Measurements from ENCODE around the gene A3GALT2.

The A3GALT2 gene

GRCh38 chr1:33301273-33301984 is 19.5 kb downstream of the A3GALT2 start:
- Mint-ChIP-seq H3K36me3 (ENCODE audit: low read depth) (peaks cover 69% of the 10 kb centered on the region), H3K27me3 (ENCODE audit: low read depth) (no peaks in the 10 kb centered on the region), H3K9me3 (no peaks in the 10 kb centered on the region), H3K4me3 (no peak overlapping the region), H3K27ac (peak overlapping the region; percentile 74 to 95 (median 85)), H3K4me1 (peaks cover 41% of the 10 kb centered on the region)
- TF ChIP-seq, protein P1, sequence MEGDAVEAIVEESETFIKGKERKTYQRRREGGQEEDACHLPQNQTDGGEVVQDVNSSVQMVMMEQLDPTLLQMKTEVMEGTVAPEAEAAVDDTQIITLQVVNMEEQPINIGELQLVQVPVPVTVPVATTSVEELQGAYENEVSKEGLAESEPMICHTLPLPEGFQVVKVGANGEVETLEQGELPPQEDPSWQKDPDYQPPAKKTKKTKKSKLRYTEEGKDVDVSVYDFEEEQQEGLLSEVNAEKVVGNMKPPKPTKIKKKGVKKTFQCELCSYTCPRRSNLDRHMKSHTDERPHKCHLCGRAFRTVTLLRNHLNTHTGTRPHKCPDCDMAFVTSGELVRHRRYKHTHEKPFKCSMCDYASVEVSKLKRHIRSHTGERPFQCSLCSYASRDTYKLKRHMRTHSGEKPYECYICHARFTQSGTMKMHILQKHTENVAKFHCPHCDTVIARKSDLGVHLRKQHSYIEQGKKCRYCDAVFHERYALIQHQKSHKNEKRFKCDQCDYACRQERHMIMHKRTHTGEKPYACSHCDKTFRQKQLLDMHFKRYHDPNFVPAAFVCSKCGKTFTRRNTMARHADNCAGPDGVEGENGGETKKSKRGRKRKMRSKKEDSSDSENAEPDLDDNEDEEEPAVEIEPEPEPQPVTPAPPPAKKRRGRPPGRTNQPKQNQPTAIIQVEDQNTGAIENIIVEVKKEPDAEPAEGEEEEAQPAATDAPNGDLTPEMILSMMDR (IDR thresholded peaks at IDR 0.05; ENCODE audit: unreplicated experiment in 3 of 3), result no peak

- Mint-ChIP-seq H3K27me3 (ENCODE audit: low read depth) (no peaks in the 10 kb centered on the region), H3K4me3 (peak overlapping the region in 1 of 3 experiments; percentile 10), H3K27ac (peak overlapping the region; percentile 74 to 95 (median 85)), H3K4me1 (peaks cover 34% of the 10 kb centered on the region), H3K36me3 (ENCODE audit: low read depth) (peaks cover 69% of the 10 kb centered on the region), H3K9me3 (no peaks in the 10 kb centered on the region)
- TF ChIP-seq, protein P1 (IDR thresholded peaks at IDR 0.05; ENCODE audit: unreplicated experiment in 3 of 3), result no peak
Observed at GRCh38 chr1:33300673-33301072, 20.2 kb downstream of the A3GALT2 start.

- TF ChIP-seq, protein P1 (IDR thresholded peaks at IDR 0.05; ENCODE audit: unreplicated experiment in 3 of 3), result no peak
- Mint-ChIP-seq H3K27me3 (ENCODE audit: low read depth) (no peaks in the 10 kb centered on the region), H3K4me3 (no peak overlapping the region), H3K4me1 (peaks cover 32% of the 10 kb centered on the region), H3K9me3 (no peaks in the 10 kb centered on the region), H3K36me3 (ENCODE audit: low read depth) (peaks cover 74% of the 10 kb centered on the region), H3K27ac (peak overlapping the region; percentile 74 to 95 (median 85))
Observed at GRCh38 chr1:33299461-33300155, 21.3 kb downstream of the A3GALT2 start.

- Mint-ChIP-seq H3K27ac (peak overlapping the region in 2 of 3 experiments; percentile 40 to 87), H3K4me1 (peaks cover 32% of the 10 kb centered on the region), H3K27me3 (ENCODE audit: low read depth) (no peaks in the 10 kb centered on the region), H3K36me3 (ENCODE audit: low read depth) (peaks cover 82% of the 10 kb centered on the region), H3K4me3 (no peak overlapping the region), H3K9me3 (no peaks in the 10 kb centered on the region)
- TF ChIP-seq, protein P1 (IDR thresholded peaks at IDR 0.05; ENCODE audit: unreplicated experiment in 3 of 3), result peak; percentile 75 to 86 (median 75)
Observed at GRCh38 chr1:33298623-33299277, 22.1 kb downstream of the A3GALT2 start.

- Mint-ChIP-seq H3K4me1 (peaks cover 29% of the 10 kb centered on the region), H3K27me3 (ENCODE audit: low read depth) (no peaks in the 10 kb centered on the region), H3K27ac (peak overlapping the region in 2 of 3 experiments; percentile 40 to 69), H3K9me3 (no peaks in the 10 kb centered on the region), H3K36me3 (ENCODE audit: low read depth) (peaks cover 84% of the 10 kb centered on the region), H3K4me3 (no peak overlapping the region)
- TF ChIP-seq, protein P1 (IDR thresholded peaks at IDR 0.05; ENCODE audit: unreplicated experiment in 3 of 3), result no peak
Observed at GRCh38 chr1:33297911-33298622, 22.8 kb downstream of the A3GALT2 start.

All from nephron (organoid).